ENCODE measurements around the gene PATL2.
"Not testable (repeated sequence)": the region's sequence is repeated elsewhere in the genome, so short reads cannot be mapped to it uniquely, and the experiment has no call there.

The PATL2 gene

GRCh38 chr15:44711743-44712345 lies 721 bp upstream of the PATL2 start:
- Histone ChIP-seq H3K27ac (ENCODE audit: low read depth in 2 of 2, low read length in 2 of 2) (peak overlapping the region; percentile 100), H3K27me3 (ENCODE audit: control insufficient read depth in 2 of 2, insufficient read depth in 2 of 2, low read length in 2 of 2) (no peaks in the 10 kb centered on the region), H3K4me1 (ENCODE audit: control insufficient read depth in 2 of 2, insufficient read depth in 2 of 2, low read length in 2 of 2) (peaks cover 31 to 51% of the 10 kb centered on the region in 2 donors), H3K36me3 (ENCODE audit: control insufficient read depth in 2 of 2, insufficient read depth in 2 of 2, low read length in 2 of 2) (peaks cover 24 to 25% of the 10 kb centered on the region in 2 donors), H3K4me3 (ENCODE audit: low read length in 2 of 2) (peak overlapping the region; percentile 96 to 99), H3K9me3 (ENCODE audit: control insufficient read depth in 2 of 2, low read length in 2 of 2) (no peaks in the 10 kb centered on the region), H3K9ac (ENCODE audit: low read depth in 1 of 2, low read length in 2 of 2) (peak overlapping the region; percentile 100)

GRCh38 chr15:44710236-44711095 lies 657 bp downstream of the PATL2 start:
- H3K36me3 ChIP-seq (ENCODE audit: control insufficient read depth in 2 of 2, insufficient read depth in 2 of 2, low read length in 2 of 2), result peaks cover 10 to 12% of the 10 kb centered on the region in 2 donors
- H3K9me3 ChIP-seq (ENCODE audit: control insufficient read depth in 2 of 2, low read length in 2 of 2), result no peaks in the 10 kb centered on the region
- peak overlapping the region; percentile 88 to 100 for H3K9ac ChIP-seq (ENCODE audit: low read depth in 1 of 2, low read length in 2 of 2)
- no peaks in the 10 kb centered on the region for H3K27me3 ChIP-seq (ENCODE audit: control insufficient read depth in 2 of 2, insufficient read depth in 2 of 2, low read length in 2 of 2)
- peaks cover 32 to 57% of the 10 kb centered on the region in 2 donors for H3K4me1 ChIP-seq (ENCODE audit: control insufficient read depth in 2 of 2, insufficient read depth in 2 of 2, low read length in 2 of 2)
- H3K4me3 ChIP-seq (ENCODE audit: low read length in 2 of 2), result peak overlapping the region; percentile 96 to 99
- H3K27ac ChIP-seq (ENCODE audit: low read depth in 2 of 2, low read length in 2 of 2), result peak overlapping the region; percentile 100

DNA sequence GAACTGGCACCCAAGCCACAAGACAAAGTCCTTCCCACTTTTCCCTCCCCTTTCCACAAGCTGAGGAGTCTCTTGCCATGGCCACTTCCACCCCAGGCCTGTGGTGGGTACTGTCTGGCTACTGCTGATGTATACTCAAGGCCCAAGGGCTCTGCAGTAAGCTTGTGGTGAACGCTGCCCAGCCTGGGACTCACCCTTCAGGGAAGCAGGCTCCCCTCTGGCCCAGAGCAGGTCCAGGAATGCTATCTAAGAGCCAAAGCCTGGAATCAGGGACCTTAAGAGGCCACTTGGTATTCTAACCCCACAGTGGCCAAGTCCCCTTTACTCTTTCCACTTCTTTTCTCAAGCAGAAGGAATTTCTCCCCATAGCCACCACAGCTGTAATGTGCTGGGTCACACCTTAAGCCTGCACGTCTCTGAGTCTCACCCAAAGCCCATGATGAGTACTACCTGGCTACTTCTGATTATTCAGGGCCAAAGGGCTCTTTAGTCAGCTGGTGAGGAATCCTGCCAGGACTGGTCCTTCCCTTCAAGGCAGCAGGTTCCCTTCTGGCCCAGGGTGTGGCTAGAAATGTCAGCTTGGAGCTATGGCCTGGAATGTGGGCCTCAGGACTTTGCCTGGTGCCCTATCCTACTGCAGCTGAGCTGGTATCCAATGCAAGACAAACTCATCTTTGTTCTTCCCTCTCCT lies 4.0 kb downstream of the PATL2 start:
- Histone ChIP-seq H3K4me3 (ENCODE audit: low read length in 2 of 2) (peak overlapping the region in 1 of 2 donors; percentile 27), H3K27me3 (ENCODE audit: control insufficient read depth in 2 of 2, insufficient read depth in 2 of 2, low read length in 2 of 2) (no peaks in the 10 kb centered on the region), H3K4me1 (ENCODE audit: control insufficient read depth in 2 of 2, insufficient read depth in 2 of 2, low read length in 2 of 2) (peaks cover 19 to 37% of the 10 kb centered on the region in 2 donors), H3K9ac (ENCODE audit: low read depth in 1 of 2, low read length in 2 of 2) (peak overlapping the region; percentile 9 to 62), H3K36me3 (ENCODE audit: control insufficient read depth in 2 of 2, insufficient read depth in 2 of 2, low read length in 2 of 2) (no peaks in the 10 kb centered on the region), H3K27ac (ENCODE audit: low read depth in 2 of 2, low read length in 2 of 2) (peak overlapping the region; percentile 90 to 94), H3K9me3 (ENCODE audit: control insufficient read depth in 2 of 2, low read length in 2 of 2) (no peaks in the 10 kb centered on the region)

GRCh38 chr15:44706401-44706800 lies 4.7 kb downstream of the PATL2 start:
- H3K4me1 ChIP-seq (ENCODE audit: control insufficient read depth in 2 of 2, insufficient read depth in 2 of 2, low read length in 2 of 2), result peaks cover 19 to 37% of the 10 kb centered on the region in 2 donors
- H3K4me3 ChIP-seq (ENCODE audit: low read length in 2 of 2), result peak overlapping the region in 1 of 2 donors; percentile 10
- H3K9me3 ChIP-seq (ENCODE audit: control insufficient read depth in 2 of 2, low read length in 2 of 2), result no peaks in the 10 kb centered on the region
- peak overlapping the region; percentile 9 to 62 for H3K9ac ChIP-seq (ENCODE audit: low read depth in 1 of 2, low read length in 2 of 2)
- no peaks in the 10 kb centered on the region for H3K27me3 ChIP-seq (ENCODE audit: control insufficient read depth in 2 of 2, insufficient read depth in 2 of 2, low read length in 2 of 2)
- H3K27ac ChIP-seq (ENCODE audit: low read depth in 2 of 2, low read length in 2 of 2), result peak overlapping the region; percentile 90 to 94
- no peaks in the 10 kb centered on the region for H3K36me3 ChIP-seq (ENCODE audit: control insufficient read depth in 2 of 2, insufficient read depth in 2 of 2, low read length in 2 of 2)

GRCh38 chr15:44705986-44706385 lies 5.1 kb downstream of the PATL2 start:
- H3K9me3 ChIP-seq (ENCODE audit: control insufficient read depth in 2 of 2, low read length in 2 of 2), result no peaks in the 10 kb centered on the region
- H3K36me3 ChIP-seq (ENCODE audit: control insufficient read depth in 2 of 2, insufficient read depth in 2 of 2, low read length in 2 of 2), result no peaks in the 10 kb centered on the region
- H3K27me3 ChIP-seq (ENCODE audit: control insufficient read depth in 2 of 2, insufficient read depth in 2 of 2, low read length in 2 of 2), result no peaks in the 10 kb centered on the region
- peak overlapping the region; percentile 90 to 94 for H3K27ac ChIP-seq (ENCODE audit: low read depth in 2 of 2, low read length in 2 of 2)
- H3K4me1 ChIP-seq (ENCODE audit: control insufficient read depth in 2 of 2, insufficient read depth in 2 of 2, low read length in 2 of 2), result peaks cover 19 to 37% of the 10 kb centered on the region in 2 donors
- H3K4me3 ChIP-seq (ENCODE audit: low read length in 2 of 2), result no peak overlapping the region
- no peak overlapping the region for H3K9ac ChIP-seq (ENCODE audit: low read depth in 1 of 2, low read length in 2 of 2)

GRCh38 chr15:44700676-44701075 lies 10.4 kb downstream of the PATL2 start:
- not testable (repeated sequence) for H3K27me3 ChIP-seq (ENCODE audit: control insufficient read depth in 2 of 2, insufficient read depth in 2 of 2, low read length in 2 of 2); H3K9ac ChIP-seq (ENCODE audit: low read depth in 1 of 2, low read length in 2 of 2); H3K4me1 ChIP-seq (ENCODE audit: control insufficient read depth in 2 of 2, insufficient read depth in 2 of 2, low read length in 2 of 2); H3K9me3 ChIP-seq (ENCODE audit: control insufficient read depth in 2 of 2, low read length in 2 of 2); H3K36me3 ChIP-seq (ENCODE audit: control insufficient read depth in 2 of 2, insufficient read depth in 2 of 2, low read length in 2 of 2); H3K27ac ChIP-seq (ENCODE audit: low read depth in 2 of 2, low read length in 2 of 2); H3K4me3 ChIP-seq (ENCODE audit: low read length in 2 of 2)

- H3K9me3 ChIP-seq (ENCODE audit: control insufficient read depth in 2 of 2, low read length in 2 of 2), result no peaks in the 10 kb centered on the region
- H3K36me3 ChIP-seq (ENCODE audit: control insufficient read depth in 2 of 2, insufficient read depth in 2 of 2, low read length in 2 of 2), result no peaks in the 10 kb centered on the region
- H3K9ac ChIP-seq (ENCODE audit: low read depth in 1 of 2, low read length in 2 of 2), result no peak overlapping the region
- H3K27ac ChIP-seq (ENCODE audit: low read depth in 2 of 2, low read length in 2 of 2), result no peak overlapping the region
- no peaks in the 10 kb centered on the region for H3K4me1 ChIP-seq (ENCODE audit: control insufficient read depth in 2 of 2, insufficient read depth in 2 of 2, low read length in 2 of 2)
- H3K4me3 ChIP-seq (ENCODE audit: low read length in 2 of 2), result no peak overlapping the region
- H3K27me3 ChIP-seq (ENCODE audit: control insufficient read depth in 2 of 2, insufficient read depth in 2 of 2, low read length in 2 of 2), result no peaks in the 10 kb centered on the region
Observed at GRCh38 chr15:44698641-44699040, 12.5 kb downstream of the PATL2 start.

- Histone ChIP-seq H3K27me3 (ENCODE audit: control insufficient read depth in 2 of 2, insufficient read depth in 2 of 2, low read length in 2 of 2) (no peaks in the 10 kb centered on the region), H3K36me3 (ENCODE audit: control insufficient read depth in 2 of 2, insufficient read depth in 2 of 2, low read length in 2 of 2) (no peaks in the 10 kb centered on the region), H3K4me1 (ENCODE audit: control insufficient read depth in 2 of 2, insufficient read depth in 2 of 2, low read length in 2 of 2) (no peaks in the 10 kb centered on the region), H3K4me3 (ENCODE audit: low read length in 2 of 2) (no peak overlapping the region), H3K9ac (ENCODE audit: low read depth in 1 of 2, low read length in 2 of 2) (no peak overlapping the region), H3K9me3 (ENCODE audit: control insufficient read depth in 2 of 2, low read length in 2 of 2) (no peaks in the 10 kb centered on the region), H3K27ac (ENCODE audit: low read depth in 2 of 2, low read length in 2 of 2) (no peak overlapping the region)
Observed at GRCh38 chr15:44697014-44697413, 14.1 kb downstream of the PATL2 start.

- no peak overlapping the region for H3K9ac ChIP-seq (ENCODE audit: low read depth in 1 of 2, low read length in 2 of 2)
- no peak overlapping the region for H3K27ac ChIP-seq (ENCODE audit: low read depth in 2 of 2, low read length in 2 of 2)
- H3K9me3 ChIP-seq (ENCODE audit: control insufficient read depth in 2 of 2, low read length in 2 of 2), result no peaks in the 10 kb centered on the region
- H3K27me3 ChIP-seq (ENCODE audit: control insufficient read depth in 2 of 2, insufficient read depth in 2 of 2, low read length in 2 of 2), result no peaks in the 10 kb centered on the region
- H3K36me3 ChIP-seq (ENCODE audit: control insufficient read depth in 2 of 2, insufficient read depth in 2 of 2, low read length in 2 of 2), result no peaks in the 10 kb centered on the region
- H3K4me1 ChIP-seq (ENCODE audit: control insufficient read depth in 2 of 2, insufficient read depth in 2 of 2, low read length in 2 of 2), result no peaks in the 10 kb centered on the region
- no peak overlapping the region for H3K4me3 ChIP-seq (ENCODE audit: low read length in 2 of 2)
Observed at GRCh38 chr15:44695294-44695693, 15.8 kb downstream of the PATL2 start.

- Histone ChIP-seq H3K9ac (ENCODE audit: low read depth in 1 of 2, low read length in 2 of 2) (no peak overlapping the region), H3K27ac (ENCODE audit: low read depth in 2 of 2, low read length in 2 of 2) (no peak overlapping the region), H3K4me1 (ENCODE audit: control insufficient read depth in 2 of 2, insufficient read depth in 2 of 2, low read length in 2 of 2) (no peaks in the 10 kb centered on the region), H3K27me3 (ENCODE audit: control insufficient read depth in 2 of 2, insufficient read depth in 2 of 2, low read length in 2 of 2) (no peaks in the 10 kb centered on the region), H3K9me3 (ENCODE audit: control insufficient read depth in 2 of 2, low read length in 2 of 2) (no peaks in the 10 kb centered on the region), H3K36me3 (ENCODE audit: control insufficient read depth in 2 of 2, insufficient read depth in 2 of 2, low read length in 2 of 2) (no peaks in the 10 kb centered on the region), H3K4me3 (ENCODE audit: low read length in 2 of 2) (no peak overlapping the region)
Observed at GRCh38 chr15:44694416-44694815, 16.7 kb downstream of the PATL2 start.
